B cell (primary cell): ENCODE measurements around the gene ZNF462. TPM values are rescaled to one million over a fixed set of nuclear protein-coding genes. Genes with fewer than 3 reads are reported as not detected.

Experiments
- ATAC-seq: fragments of 200-7000 bp; cut with Tn5 transposase; one replicate; pipeline ENCODE4 v1.10.0; 2021; ENCODE audit warnings: low read depth, mild to moderate bottlenecking, moderate number of reproducible peaks, moderate library complexity
- CTCF ChIA-PET: fragments of 350-600 bp; sonication (Branson Sonifier 250); formaldehyde crosslinking; loops from one replicate; lab custom pipeline; 2021; ENCODE audit warnings: antibody characterized with exemption, inconsistent platforms; lab: Charles Lee
- POLR2A ChIA-PET: fragments of 350-600 bp; sonication (Branson Sonifier 250); formaldehyde crosslinking; loops from one replicate; lab custom pipeline; 2021; ENCODE audit warnings: antibody characterized with exemption; lab: Charles Lee
- DNase-seq: peaks from one replicate; pipeline ENCODE4 v3.0.0; 2013
- H2AFZ ChIP-seq: 2 replicates; pipeline ENCODE4 v1.6.1; 2012; ENCODE audit warnings: mild to moderate bottlenecking, low read depth, low read length; ENCODE audit not compliant: insufficient read depth, poor library complexity, severe bottlenecking
- H3K27ac ChIP-seq, 2 donors: 1 replicate in 1 of 2; 2 replicates in 1 of 2; pipeline ENCODE4 v1.5.1; 2012 to 2013; ENCODE audit warnings: low read length in 2 of 2, mild to moderate bottlenecking in 2 of 2, moderate library complexity in 1 of 2
- H3K27me3 ChIP-seq, 4 experiments: fragments of 200-600 bp in 1 of 4; sonication (generic) in 1 of 4; replicated peaks in 1 of 4; 1 replicate in 2 of 4; 2 replicates in 2 of 4; pipeline versions ENCODE4 v1.6.1 to v1.7.0; 2013 to 2016; ENCODE audit warnings: low read length in 3 of 4, mild to moderate bottlenecking in 2 of 4, mixed read lengths in 1 of 4, moderate library complexity in 1 of 4; ENCODE audit not compliant: insufficient read depth in 4 of 4, control insufficient read depth in 3 of 4; ENCODE audit errors: control extremely low read depth in 1 of 4
- H3K36me3 ChIP-seq, 2 experiments: replicated peaks in 1 of 2; 1 replicate in 1 of 2; 2 replicates in 1 of 2; pipeline versions ENCODE4 v1.6.1 to v1.7.1; 2013; ENCODE audit warnings: low read length in 1 of 2; ENCODE audit not compliant: insufficient read depth in 2 of 2, control insufficient read depth in 1 of 2; ENCODE audit errors: control extremely low read depth in 1 of 2, extremely low read depth in 1 of 2
- H3K4me1 ChIP-seq, 2 donors: fragments of 200-600 bp in 1 of 2; sonication (generic) in 1 of 2; 1 replicate in 1 of 2; 2 replicates in 1 of 2; pipeline versions ENCODE4 v1.5.1 to v1.6.1; 2013 to 2017; ENCODE audit warnings: low read length in 2 of 2; ENCODE audit not compliant: control insufficient read depth in 2 of 2, insufficient read depth in 2 of 2
- H3K4me2 ChIP-seq: replicated peaks from 2 replicates; pipeline ENCODE3; 2012; ENCODE audit warnings: mild to moderate bottlenecking, low read depth, low read length; ENCODE audit not compliant: poor library complexity, severe bottlenecking
- H3K4me3 ChIP-seq, 5 experiments: fragments of 200-600 bp in 1 of 5; sonication (generic) in 1 of 5; 1 replicate in 3 of 5; 2 replicates in 2 of 5; pipeline versions ENCODE4 v1.5.1 to v1.7.0; 2011 to 2016; ENCODE audit warnings: low read length in 4 of 5, mild to moderate bottlenecking in 4 of 5, low read depth in 2 of 5, control low read depth in 1 of 5, moderate library complexity in 1 of 5; ENCODE audit not compliant: insufficient read depth in 1 of 5; ENCODE audit errors: control extremely low read depth in 1 of 5, extremely low read depth in 1 of 5
- H3K79me2 ChIP-seq: fragments of 200-600 bp; sonication (generic); one replicate; pipeline ENCODE4 v1.6.0; 2016; ENCODE audit warnings: low read length; ENCODE audit not compliant: control insufficient read depth, insufficient read depth
- H3K9ac ChIP-seq: fragments of 200-600 bp; sonication (generic); 2 replicates; pipeline ENCODE4 v1.6.1; 2017; ENCODE audit warnings: mild to moderate bottlenecking, low read length, moderate library complexity
- H3K9me3 ChIP-seq, 3 donors: one replicate each; pipeline versions ENCODE4 v1.6.1 to v1.7.1; 2013; ENCODE audit warnings: low read length in 2 of 3; ENCODE audit not compliant: control insufficient read depth in 2 of 3, insufficient read depth in 1 of 3; ENCODE audit errors: control extremely low read depth in 1 of 3
- H4K20me1 ChIP-seq: 2 replicates; pipeline ENCODE4 v1.6.0; 2012; ENCODE audit warnings: mild to moderate bottlenecking, low read length; ENCODE audit not compliant: insufficient read depth, control insufficient read depth, poor library complexity, severe bottlenecking
- H3K27ac Mint-ChIP-seq: one replicate; pipeline ENCODE4 v1.8.0; 2021; ENCODE audit warnings: mixed read lengths
- H3K27me3 Mint-ChIP-seq: one replicate; pipeline ENCODE4 v1.8.0; 2021; ENCODE audit warnings: mixed read lengths
- H3K4me1 Mint-ChIP-seq: one replicate; pipeline ENCODE4 v1.8.0; 2021; ENCODE audit warnings: mixed read lengths
- H3K4me3 Mint-ChIP-seq: one replicate; pipeline ENCODE4 v1.8.0; 2021; ENCODE audit warnings: mixed read lengths
- H3K9me3 Mint-ChIP-seq: one replicate; pipeline ENCODE4 v1.8.0; 2022; ENCODE audit warnings: mixed read lengths; ENCODE audit not compliant: insufficient read depth
- CTCF ChIP-seq: fragments of 200-600 bp; IDR thresholded peaks from one replicate; pipeline ENCODE4 v1.8.0; 2022; ENCODE audit warnings: antibody characterized with exemption, mild to moderate bottlenecking
- EZH2 ChIP-seq: IDR thresholded peaks from 2 replicates; pipeline ENCODE4 v1.6.1; 2012; ENCODE audit warnings: borderline replicate concordance, low read depth, mild to moderate bottlenecking, moderate library complexity, low read length; ENCODE audit not compliant: insufficient read depth, poor library complexity, severe bottlenecking
- WGBS: methylation state at CpG from one replicate; pipeline ENCODE4 v1.1.5; 2013; ENCODE audit warnings: missing lambda C conversion rate; ENCODE audit not compliant: insufficient coverage; 5-methylcytosine and 5-hydroxymethylcytosine counted together
- intact Hi-C: fragments of 100-400 bp; cut with micrococcal nuclease; formaldehyde crosslinking; loops from one replicate; pipeline ENCODE4 v1.10.0; 2022
- polyA plus RNA-seq: library from polyadenylated mRNA; depleted of rRNA; stranded (reverse); fragments of >200 nt; gene quantifications from 2 replicates; pipeline ENCODE4 v1.2.3, GENCODE V29; 2012
- total RNA-seq, 2 donors: library from RNA; stranded (reverse); fragments of 120-200 nt in 1 of 2; gene quantifications; 1 replicate in 1 of 2; 2 replicates in 1 of 2; pipeline versions ENCODE4 v1.2.3 to v1.2.4, GENCODE V29; 2013 to 2022

Gene ZNF462
- total and polyA plus RNA-seq, 2 donors (not counting 1 experiment from before 2014, with no cell fraction given): not detected

DNA sequence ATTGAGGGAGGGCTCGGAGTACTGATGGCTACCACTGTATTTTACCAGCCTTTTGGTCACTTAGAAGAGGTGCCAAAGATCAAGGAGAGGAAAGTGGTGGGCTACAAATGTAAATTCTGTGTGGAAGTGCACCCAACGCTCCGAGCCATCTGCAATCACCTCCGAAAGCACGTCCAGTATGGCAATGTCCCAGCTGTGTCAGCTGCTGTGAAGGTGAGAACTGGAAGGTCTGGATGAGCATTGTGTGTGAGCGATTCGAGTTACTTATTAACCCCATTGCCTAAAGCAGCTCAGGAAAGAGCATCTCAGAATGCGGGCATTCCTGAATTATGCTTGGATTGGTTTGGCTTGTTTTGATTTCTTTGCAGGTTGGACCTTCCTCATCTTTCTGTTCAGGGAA lies 67.5 kb downstream of the ZNF462 start:
- Mint-ChIP-seq H3K4me3 (no peak overlapping the region), H3K27ac (no peak overlapping the region), H3K27me3 (no peaks in the 10 kb centered on the region), H3K4me1 (no peaks in the 10 kb centered on the region), H3K9me3 (no peaks in the 10 kb centered on the region)
- no peak overlapping the region for H2AFZ ChIP-seq
- H3K9ac ChIP-seq: no peak overlapping the region
- POLR2A ChIA-PET: no interaction called here
- no peaks in the 10 kb centered on the region for H3K79me2 ChIP-seq
- intact Hi-C loops: no loop called here
- DNase-seq: no peak
- no peaks in the 10 kb centered on the region for H3K4me1 ChIP-seq
- H3K27ac ChIP-seq: no peak overlapping the region
- CTCF ChIA-PET: no interaction called here
- no peak overlapping the region for H3K4me2 ChIP-seq
- no peak for ATAC-seq
- WGBS: 96% methylated on average over 5 of the region's 8 CpGs
- H4K20me1 ChIP-seq: no peaks in the 10 kb centered on the region
- no peaks in the 10 kb centered on the region for H3K27me3 ChIP-seq
- H3K9me3 ChIP-seq: peaks cover 0 to 14% (median 0%) of the 10 kb centered on the region in 3 donors
- no peaks in the 10 kb centered on the region for H3K36me3 ChIP-seq
- no peak overlapping the region for H3K4me3 ChIP-seq
- TF ChIP-seq EZH2 (no peak), CTCF (no peak)

DNA sequence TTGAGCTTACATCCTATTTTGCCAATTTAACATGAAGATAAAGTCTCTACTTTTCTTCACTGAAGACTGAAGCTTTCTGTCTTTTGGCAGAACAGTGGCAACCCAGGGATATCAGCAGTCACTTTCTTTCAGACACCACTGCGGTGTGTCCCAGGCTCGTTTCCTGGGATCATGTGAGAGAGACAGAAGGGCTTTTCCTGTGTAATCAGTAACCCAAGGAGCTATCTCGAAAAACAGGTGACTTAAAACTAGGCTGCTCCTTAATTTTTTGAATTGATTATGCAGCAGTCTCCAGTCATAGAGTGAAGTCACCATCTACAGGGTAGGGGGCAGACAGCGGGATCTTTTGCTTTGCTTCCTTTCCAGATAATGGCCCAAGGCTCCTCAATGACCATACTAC lies 68.5 kb downstream of the ZNF462 start:
- Histone ChIP-seq H3K4me2 (no peak overlapping the region), H3K27ac (no peak overlapping the region), H3K27me3 (no peaks in the 10 kb centered on the region), H2AFZ (no peak overlapping the region), H3K4me3 (no peak overlapping the region), H3K79me2 (no peaks in the 10 kb centered on the region), H3K9me3 (peaks cover 0 to 14% (median 0%) of the 10 kb centered on the region in 3 donors), H3K4me1 (no peaks in the 10 kb centered on the region), H3K9ac (no peak overlapping the region), H3K36me3 (no peaks in the 10 kb centered on the region), H4K20me1 (no peaks in the 10 kb centered on the region)
- CTCF ChIA-PET: no interaction called here
- H3K9me3 Mint-ChIP-seq: no peaks in the 10 kb centered on the region
- no peak overlapping the region for H3K27ac Mint-ChIP-seq
- no peaks in the 10 kb centered on the region for H3K4me1 Mint-ChIP-seq
- no peak overlapping the region for H3K4me3 Mint-ChIP-seq
- no peak for ATAC-seq
- TF ChIP-seq EZH2 (no peak), CTCF (no peak)
- POLR2A ChIA-PET: no interaction called here
- 100% methylated on average over 1 of the region's 4 CpGs for WGBS
- no peak for DNase-seq
- intact Hi-C loops: no loop called here
- no peaks in the 10 kb centered on the region for H3K27me3 Mint-ChIP-seq
